Measurements from ENCODE around the gene MN1.

Gene MN1

GRCh38 chr22:27740202-27740748 is 61.3 kb downstream of the MN1 start:
- no peak for DNase-seq (ENCODE audit: low spot score)

GRCh38 chr22:27737521-27737920 is 64.0 kb downstream of the MN1 start:
- no peak for DNase-seq (ENCODE audit: low spot score)

GRCh38 chr22:27734066-27734465 is 67.5 kb downstream of the MN1 start:
- DNase-seq (ENCODE audit: low spot score) = no peak

GRCh38 chr22:27732841-27733240 is 68.7 kb downstream of the MN1 start:
- DNase-seq (ENCODE audit: low spot score) = no peak

GRCh38 chr22:27732391-27732790 is 69.2 kb downstream of the MN1 start:
- DNase-seq (ENCODE audit: low spot score) = no peak

- DNase-seq (ENCODE audit: low spot score) = no peak
Observed at GRCh38 chr22:27731621-27732020, 69.9 kb downstream of the MN1 start.

- DNase-seq (ENCODE audit: low spot score) = no peak
Observed at GRCh38 chr22:27730641-27731433, 70.7 kb downstream of the MN1 start.

- DNase-seq (ENCODE audit: low spot score) = no peak
Observed at GRCh38 chr22:27729246-27729645, 72.3 kb downstream of the MN1 start.

GRCh38 chr22:27727673-27728451 is 73.7 kb downstream of the MN1 start:
- DNase-seq (ENCODE audit: low spot score) = no peak

GRCh38 chr22:27726686-27727449 is 74.7 kb downstream of the MN1 start:
- DNase-seq (ENCODE audit: low spot score) = no peak

- no peak for DNase-seq (ENCODE audit: low spot score)
Observed at GRCh38 chr22:27726331-27726685, 75.2 kb downstream of the MN1 start.

- no peak for DNase-seq (ENCODE audit: low spot score)
Observed at GRCh38 chr22:27725661-27726060, 75.9 kb downstream of the MN1 start.

- DNase-seq (ENCODE audit: low spot score) = no peak
Observed at GRCh38 chr22:27724709-27725108, 76.8 kb downstream of the MN1 start.

GRCh38 chr22:27724157-27724556 is 77.4 kb downstream of the MN1 start:
- no peak for DNase-seq (ENCODE audit: low spot score)

GRCh38 chr22:27723708-27724107 is 77.8 kb downstream of the MN1 start:
- no peak for DNase-seq (ENCODE audit: low spot score)

GRCh38 chr22:27723158-27723557 is 78.4 kb downstream of the MN1 start:
- no peak for DNase-seq (ENCODE audit: low spot score)

- DNase-seq (ENCODE audit: low spot score) = no peak
Observed at GRCh38 chr22:27720860-27721259, 80.7 kb downstream of the MN1 start.

GRCh38 chr22:27719535-27720227 is 81.9 kb downstream of the MN1 start:
- DNase-seq (ENCODE audit: low spot score) = no peak

GRCh38 chr22:27719036-27719347 is 82.6 kb downstream of the MN1 start:
- DNase-seq (ENCODE audit: low spot score) = no peak

- no peak for DNase-seq (ENCODE audit: low spot score)
Observed at GRCh38 chr22:27718186-27719035, 83.1 kb downstream of the MN1 start.

GRCh38 chr22:27717094-27717493 is 84.5 kb downstream of the MN1 start:
- DNase-seq (ENCODE audit: low spot score) = no peak

Measured in SK-N-DZ (cell line).